ENCODE measurements around the gene ITIH3.

The ITIH3 gene

DNA sequence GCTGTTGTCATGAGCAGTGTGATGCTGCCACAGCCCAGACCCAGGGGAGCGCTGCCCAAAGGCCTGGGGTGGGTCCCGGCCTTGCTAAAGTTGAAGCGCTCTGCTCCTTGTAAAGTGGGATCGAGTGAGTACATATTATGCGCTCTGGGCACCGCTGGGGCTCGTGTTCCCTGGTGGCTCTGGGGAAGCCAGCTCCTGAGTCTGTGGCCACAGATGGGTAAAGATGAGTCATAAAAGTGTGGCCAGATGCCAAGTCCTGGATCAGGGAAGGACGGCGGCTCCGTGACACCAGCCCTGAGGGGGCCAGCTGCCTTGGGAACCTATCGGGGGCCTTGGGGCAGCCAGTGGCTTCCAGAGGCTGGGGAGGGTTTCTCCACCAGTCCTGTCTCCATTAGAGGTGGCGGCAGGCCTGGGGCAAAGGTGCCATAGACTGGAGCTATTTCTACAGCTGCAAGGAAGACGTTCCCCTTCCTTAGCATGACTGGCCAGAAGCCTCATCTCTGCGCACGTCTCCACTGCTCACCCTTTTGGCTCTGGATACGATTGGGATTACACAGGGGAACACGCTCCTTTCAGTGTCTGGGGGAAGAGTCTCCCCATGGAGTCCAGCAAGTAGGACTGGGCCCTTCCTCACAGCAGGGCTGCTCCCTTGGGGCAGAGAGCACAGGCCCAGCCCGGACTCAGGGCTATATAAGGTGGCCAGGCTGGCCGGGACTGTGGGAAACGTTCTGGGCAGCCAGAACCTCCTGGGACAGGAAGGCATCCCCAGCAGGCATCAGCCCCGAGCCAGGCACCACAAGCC lies 37.1 kb downstream of the ITIH3 start:
- DNase-seq: no peak

DNA sequence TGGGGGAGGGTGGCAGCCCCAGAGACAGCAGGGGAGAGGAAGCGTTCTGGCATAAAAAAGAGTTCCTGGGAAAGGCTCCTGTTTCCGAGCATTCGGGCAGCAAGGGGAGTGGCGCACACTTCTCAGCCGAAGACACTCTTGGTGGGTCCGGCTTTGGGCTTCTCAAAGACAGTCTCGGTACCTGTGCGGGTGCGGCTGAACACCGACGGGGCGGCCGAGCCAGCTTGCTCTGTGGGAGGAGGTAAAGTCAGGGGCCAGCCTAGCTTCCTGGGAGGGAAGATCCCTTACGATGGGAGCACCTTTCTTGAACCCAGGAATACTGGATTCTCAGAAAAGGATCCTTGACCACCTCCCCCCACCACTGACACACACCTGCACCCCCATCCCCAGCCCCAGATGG lies 38.6 kb downstream of the ITIH3 start:
- DNase-seq: no peak

DNA sequence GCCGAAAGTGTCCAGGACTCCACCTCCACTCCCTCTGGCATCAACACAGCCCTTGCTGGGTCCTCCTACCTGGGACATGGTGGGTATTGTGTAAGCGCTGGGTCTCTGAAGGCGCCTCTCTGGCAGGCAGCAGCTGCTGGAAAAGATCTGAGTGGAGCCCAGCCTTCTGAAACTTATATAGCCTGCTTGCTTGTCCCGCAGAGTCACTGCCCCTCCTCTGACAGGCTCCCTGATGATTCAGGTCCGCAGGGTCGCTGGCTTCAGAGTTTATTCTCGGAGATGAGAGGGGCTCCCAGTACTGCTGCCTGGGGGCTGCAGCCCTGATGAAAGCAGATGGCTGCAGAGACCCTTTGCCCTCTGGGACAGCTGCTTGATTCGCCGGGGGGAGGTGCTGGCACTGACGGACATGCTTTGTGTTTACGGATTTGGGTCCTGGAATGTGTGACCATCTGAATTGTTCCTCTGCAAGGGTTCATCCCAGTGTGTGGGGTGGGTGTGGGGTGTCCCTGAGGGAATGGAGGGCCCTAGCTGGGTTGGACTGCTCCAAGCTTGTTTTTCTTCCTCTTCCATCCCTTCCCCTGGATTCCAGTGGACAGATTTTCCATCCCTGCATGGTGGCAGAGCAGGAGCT lies 40.4 kb downstream of the ITIH3 start, which contains the start of gene MUSTN1:
MUSTN1 (minus strand) TSS at position 149 of the 631 bp plus-strand sequence; CDS start at position 78, 71 bp downstream.
- DNase-seq: no peak

DNA sequence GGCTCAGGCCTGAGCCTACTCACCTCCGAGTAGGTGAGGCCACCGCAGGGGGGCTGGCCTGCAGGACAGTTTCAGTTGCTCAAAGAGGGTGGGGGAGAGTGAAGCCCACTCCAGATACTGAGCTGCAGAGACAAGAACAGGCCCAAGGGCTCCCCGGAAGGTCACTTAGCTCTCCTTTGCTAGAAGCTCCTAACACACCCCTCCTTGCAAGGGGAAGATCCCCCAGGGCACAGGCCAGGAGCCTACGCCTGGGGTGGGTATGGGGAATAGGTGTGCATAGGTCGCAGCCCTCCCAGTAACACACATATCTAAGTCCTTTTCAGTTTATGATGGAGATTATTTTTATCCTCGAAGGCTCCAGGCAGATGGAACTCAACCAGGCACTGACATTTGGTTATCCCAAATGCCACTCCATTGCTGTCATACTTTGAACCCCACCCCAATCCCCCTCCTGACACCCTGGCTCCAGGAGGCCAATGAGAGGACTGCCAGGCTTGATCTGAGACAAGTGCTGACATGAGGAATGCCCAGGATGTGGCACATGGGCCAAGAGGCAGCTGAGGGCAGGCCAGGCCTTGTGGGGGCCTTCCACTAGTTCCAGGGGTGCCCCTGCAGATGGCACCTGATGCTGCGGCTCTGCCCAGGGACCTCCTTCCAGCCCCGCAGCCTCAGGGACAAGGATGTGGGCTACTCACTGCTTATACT lies 41.3 kb downstream of the ITIH3 start:
- no peak for DNase-seq

DNA sequence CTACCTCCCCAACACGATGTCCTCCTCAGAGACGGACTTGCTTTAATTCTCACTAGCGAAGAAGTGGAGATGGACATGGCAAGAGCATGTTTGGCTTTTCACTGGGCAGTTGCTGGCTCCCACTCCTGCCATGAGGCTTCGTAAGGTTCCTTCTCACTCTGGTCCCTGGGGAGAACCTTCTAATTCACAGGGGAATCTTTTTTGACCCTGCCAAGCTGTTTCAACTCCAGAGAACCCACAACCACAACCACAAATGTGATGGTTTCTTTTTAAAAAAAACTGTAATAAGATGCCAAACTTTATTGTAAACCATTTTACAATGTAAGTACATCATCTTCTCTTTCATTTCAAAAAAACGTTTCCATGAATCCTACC lies 41.9 kb downstream of the ITIH3 start:
- DNase-seq: no peak

DNA sequence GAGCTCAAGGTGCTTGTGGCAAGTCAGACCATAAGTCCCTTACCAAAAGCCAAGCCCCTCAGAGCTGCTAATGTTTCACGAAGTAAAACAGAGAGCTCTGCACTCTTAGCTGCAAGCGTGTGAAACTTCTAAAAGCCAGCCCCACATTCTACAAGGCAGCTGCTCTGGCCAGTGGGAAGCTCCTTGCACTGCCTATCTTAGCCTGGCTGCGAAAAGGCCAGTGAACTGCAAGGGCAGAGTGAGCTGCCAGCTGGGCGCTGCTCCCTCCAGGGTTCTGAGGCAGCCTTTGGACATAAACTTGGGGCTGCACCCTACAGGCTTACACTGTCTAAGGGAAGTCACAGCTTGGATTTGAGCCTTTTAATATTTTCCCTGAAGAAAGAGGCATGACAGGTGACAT lies 42.4 kb downstream of the ITIH3 start:
- no peak for DNase-seq

DNA sequence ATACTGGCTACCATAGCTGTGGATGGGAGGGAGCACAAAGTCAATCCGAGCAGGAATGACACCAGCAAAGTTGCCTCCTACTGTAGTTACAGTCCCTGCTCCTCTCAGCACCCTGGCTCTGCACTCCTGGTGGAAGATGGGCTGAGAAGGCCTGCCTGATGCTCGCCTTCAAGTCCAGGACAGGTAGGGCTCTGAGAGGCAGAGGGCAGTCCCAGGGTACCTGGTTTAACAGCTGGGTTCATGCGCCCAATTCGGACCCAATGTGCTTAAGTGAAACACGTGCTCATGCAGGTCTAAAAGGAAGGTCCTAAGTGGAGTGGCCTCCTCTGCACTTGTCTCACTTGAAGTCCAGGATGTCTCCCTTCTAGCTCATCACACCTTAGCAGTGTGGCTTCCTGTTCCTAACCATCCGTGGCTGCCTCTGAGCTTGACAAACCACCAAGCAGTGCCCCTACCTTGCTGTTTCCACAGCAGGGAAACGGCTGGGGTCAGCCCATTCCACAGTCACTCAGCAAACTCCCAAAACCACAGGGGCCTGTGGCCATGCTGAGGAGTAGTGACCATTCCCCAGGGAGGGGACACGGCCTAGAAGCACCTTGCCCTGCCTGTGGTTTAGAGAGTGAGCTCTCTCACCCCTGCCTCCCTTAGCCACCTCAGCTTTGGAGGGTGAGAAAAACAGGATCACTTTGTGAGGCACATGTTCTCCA lies 44.1 kb downstream of the ITIH3 start:
- no peak for DNase-seq

DNA sequence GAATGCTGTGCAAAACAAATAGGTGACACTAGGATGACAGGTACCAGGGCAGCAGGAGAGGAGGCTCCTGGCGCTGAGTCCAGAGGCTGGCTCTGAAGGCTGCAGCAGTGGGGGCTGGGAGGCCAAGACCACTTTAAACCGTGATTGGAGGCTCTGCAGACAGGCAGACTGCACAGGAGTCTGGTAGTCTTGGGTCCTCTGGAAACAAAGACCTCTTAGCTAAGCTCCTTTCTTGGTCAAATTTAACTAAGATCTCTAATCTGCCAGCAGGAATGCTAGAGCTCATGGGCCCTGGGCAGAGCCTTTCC lies 44.6 kb downstream of the ITIH3 start:
- no peak for DNase-seq

DNA sequence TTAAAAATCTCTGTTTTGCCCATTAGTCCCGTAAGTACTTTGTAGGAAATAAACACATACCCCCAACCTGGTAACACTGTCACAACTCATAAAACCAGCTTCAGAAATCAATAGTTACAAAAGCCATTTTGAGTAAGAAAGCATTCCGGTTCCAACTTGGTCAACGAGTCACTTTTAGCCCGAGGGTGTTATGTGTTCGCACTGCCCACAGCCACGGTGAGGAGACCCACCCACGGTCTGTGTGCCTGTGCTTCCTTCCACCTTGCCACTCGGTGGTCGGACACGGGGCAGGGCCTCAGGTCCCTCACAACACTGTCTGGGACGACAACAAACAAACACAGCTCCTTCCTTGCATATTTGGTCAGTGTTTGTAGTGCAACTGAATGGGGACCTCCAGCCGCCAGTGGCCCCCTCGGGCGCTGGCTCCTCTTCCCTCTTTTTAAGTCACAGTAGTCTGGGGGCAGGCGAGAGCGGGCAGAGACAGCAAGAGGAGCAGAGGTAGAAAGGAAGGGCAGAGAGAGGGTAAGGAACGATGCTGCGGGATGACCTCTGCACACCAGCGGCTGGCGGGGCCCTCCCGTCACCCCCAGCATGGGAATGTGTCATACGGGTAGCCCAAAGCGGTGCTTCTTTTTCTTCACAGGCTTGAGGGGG lies 45.4 kb downstream of the ITIH3 start:
- DNase-seq: no peak

DNA sequence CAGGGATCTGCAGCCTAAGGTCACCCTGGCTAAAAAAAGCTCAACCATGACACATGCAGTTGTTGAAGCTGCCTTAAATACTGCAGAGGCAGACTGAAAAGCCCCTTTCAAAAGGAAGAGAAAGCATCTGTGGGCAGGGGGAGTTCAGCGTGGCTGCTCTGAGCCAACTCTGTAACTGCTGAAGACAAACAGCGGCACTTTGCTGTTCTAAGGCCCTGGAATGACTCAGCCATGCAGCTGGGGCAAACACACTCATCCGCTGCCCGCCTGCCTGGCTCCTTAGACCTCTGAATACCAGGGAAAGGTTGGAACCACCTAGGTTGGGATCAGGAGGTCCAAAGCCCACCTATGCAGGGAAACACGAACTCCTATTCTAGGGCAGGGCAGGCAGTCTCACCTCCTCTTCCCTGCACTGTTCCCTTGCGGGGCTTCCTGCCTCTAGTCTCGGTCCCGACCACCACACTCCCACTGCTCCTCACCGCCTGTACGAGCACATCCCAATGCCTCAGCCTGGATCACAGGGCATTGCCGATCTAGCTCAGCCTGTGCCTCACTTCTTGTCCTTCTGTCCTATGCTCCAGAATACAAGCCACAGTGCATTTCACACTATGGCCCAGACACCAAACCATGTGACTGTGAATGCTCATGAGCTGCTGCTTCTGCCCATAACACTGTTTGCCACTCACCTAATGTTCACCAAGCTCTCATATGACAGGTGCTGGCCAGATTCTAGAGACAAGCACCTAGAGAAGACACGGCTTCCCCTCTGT lies 46.8 kb downstream of the ITIH3 start:
- DNase-seq: no peak

DNA sequence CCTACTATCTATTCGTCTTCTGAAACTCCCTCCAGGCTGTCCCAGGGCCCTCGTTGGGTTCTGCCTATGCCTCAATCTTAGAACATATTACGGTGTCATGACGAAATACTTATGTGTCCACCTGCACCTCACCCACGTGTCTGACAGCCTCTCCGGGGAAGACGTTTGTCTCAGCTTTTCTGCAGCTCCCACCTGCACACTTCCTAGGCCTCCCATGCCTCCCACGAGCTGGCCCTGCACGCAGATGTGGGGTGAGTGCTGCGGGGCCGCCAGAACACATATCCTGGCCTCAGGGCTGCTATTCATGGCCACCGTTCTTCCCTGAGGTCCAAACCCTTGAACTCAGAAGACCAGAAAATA lies 47.4 kb downstream of the ITIH3 start:
- no peak for DNase-seq

DNA sequence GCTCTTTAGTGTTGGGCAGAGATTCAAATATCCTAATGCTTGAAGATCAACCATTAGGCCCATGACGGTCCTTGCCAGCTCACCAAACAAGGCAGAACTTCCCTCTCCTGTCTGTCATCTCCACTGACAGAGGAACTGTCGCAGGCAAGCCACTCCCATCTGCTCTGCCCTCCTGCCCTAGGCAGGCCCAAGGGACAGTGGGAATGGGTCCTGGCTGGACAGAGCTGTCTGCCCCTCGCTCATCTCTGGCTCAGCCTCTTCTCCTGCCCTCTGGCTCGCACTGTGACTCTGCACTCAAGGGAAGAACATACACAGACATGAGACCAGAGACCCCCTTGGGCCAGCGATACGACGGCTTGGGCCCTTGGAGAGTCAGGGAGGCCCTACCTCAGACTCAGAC lies 47.8 kb downstream of the ITIH3 start:
- DNase-seq: no peak

DNA sequence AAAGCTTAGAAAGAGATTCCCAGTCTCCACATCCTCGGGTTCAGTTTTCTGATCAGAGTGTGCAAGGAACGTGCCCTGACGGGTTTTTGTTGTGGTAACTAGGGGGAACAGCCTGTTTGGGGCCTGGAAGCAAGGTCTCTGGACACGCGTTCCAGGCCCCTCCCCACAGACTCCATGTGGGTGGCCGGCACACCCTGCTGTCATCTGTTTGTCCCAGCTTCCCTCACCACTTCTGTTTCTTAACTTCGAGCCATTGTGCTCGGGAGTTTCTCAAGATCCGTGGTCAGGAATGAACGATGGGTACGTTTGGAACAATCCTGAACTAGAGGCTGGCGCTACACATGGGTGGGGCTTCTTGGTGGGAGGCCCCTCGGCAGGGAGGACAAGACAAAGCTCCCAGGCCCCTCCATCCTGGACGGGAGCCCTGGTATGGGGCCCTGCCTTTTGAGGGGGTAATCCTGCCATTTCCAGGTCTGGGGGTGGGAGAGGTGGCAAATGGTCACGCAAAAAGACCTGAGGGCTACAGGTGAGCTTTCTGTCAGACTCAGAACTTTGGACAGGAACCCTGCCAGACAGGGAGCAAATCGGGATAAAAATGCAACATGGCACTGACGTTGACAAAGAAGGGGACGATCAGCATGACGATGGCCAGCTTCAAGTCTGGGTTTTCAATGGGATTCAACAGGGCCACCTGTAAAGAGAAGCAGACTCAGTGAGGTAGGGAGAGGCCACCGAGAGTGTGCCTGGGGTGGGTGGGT lies 48.7 kb downstream of the ITIH3 start:
- DNase-seq: no peak

DNA sequence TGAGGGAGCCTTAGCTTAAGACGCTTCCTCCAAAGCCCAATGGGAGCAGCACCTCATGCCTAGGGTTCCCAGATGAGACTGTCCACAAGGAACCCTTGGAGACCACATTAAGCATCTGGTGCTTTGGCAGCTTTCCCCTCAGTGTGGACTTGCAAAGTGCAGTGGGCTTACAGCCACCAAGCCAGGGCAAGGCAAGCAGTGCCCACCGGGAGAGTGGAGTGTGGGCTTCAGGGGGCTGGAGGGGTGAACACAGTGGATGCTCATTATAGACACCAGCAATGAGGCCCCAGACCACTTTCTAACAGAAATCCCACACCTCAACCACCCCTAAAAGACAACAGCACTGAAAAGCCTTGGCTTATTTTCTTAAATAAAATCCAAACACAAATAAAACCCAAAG lies 49.3 kb downstream of the ITIH3 start:
- no peak for DNase-seq

DNA sequence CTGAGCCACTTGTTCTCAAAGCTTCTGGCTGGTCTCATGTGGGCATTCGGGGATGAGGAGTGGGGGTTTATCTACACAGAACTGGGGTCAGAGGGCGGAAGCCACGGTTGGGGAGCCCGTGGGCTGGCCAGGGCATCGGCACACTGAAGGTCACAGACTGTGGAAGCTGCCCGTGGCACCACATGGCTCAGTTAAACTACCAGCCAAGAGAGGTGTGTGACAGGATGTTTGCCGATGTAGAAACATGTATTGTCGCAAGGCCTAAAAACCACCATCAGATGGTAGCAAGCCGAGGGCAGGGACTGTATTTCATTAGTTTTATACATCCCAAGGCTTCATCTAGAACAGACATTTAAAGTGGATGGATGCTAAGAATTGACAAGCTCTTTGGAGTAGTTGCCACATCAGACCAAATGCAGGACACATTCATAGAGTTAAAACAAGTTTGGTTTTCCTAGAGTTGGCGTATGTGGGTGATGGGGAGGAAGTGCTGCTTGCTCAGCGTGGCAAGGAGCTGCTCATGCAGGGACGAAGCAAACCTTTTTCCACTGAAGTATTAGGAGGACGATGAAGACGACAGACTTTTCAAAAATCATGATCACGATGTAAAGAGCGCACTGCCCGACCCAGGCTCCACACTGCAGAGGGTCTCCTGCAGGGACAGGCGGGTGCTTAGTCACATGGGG lies 49.8 kb downstream of the ITIH3 start:
- DNase-seq: no peak

DNA sequence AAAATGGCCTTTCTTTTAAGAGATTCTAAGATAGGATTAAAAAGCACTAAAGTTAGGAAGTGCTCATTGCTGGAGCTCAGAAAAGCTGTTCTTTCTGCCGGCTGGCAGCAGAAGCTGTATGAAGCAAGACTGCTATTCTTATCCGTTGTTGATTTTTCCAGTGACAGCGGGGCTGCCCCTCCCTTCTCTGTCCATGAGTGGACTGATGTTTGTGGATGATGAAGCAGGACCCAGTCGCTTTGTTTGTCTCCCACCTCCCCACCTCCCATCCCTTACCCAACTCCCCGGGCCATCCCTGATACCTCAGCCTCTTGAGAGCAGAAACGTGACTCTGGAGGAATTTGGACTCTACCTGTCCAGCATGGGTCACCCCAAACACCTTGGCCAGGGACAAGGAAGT lies 50.6 kb downstream of the ITIH3 start:
- DNase-seq: peak; percentile 4

DNA sequence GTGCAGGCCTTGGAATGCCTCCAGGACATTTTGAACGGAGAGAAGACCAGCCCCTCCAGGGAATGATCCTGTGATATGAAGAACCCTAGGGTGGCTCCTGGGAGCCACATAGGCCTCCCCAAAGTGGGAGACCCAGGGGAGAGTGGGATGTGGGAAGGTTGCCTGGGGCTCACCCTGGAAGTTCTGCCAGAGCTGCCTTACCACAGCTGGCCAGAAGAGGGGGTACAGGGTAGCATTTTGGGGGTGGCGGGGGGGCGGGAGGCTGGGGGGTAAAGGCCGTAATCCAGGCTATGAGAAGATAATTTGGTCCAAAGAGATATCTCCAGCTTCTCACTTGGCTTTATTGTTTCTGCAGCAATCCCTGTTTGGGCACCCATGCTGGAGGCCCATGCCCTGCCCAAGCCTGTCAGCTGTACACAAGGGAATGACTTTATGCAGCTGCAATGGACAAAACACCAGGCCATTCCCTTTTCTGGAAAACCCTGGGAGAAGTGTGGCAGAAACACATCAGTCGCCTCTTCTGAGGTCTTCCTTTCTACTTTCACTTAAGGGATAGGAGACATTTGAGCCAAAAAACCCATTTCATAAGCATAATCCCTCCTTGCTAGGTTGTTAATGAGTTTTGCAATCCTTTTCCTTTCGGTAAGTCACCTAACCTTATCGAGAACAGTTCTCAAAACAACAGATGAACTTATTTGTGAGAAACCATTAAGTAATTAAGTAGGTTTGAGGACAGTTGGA lies 51.3 kb downstream of the ITIH3 start:
- DNase-seq: no peak

DNA sequence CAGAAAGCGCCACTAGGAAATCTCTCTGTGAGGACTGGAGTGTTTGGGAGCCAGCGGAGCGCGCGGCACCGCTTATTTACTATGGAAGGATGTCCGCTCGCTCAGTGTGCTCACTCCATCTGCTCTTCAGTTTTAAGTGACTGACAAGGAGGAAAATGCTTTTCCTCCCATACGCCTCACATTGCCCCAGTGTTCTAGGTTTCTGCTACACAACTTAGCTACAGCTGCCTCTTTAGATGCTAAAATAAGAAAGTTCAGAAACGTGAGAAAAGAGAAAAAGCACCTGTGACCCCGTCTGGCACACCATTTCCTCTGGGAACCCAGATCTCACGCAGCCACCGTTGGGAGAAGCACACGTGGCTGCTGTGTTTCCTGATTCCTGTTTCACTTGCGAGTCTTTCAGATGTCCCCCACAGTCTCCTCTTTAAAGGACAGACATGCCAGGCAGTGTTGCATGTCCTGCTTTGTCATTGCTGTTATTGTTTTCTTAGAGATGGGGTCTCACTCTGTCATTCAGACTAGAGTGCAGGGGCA lies 51.9 kb downstream of the ITIH3 start:
- DNase-seq: no peak

DNA sequence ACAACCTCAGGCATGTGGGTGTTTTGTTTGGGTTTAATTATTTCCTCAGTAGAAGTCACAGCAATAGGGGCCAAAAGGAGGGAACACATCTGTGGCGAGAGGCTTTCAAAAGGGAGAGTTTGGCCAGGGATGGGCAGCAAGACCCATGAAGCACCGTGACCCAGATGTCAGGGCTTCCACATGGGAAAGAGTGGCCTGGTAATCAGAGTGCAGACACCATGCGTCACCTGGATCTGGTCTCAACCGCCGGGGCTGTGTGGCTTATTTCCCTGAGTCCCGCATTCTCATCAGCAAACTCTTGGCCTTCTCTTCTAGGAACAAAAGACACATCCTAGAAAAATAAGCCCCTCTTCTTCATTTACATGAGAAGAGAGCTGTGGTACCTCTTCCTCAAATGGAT lies 52.6 kb downstream of the ITIH3 start:
- no peak for DNase-seq

DNA sequence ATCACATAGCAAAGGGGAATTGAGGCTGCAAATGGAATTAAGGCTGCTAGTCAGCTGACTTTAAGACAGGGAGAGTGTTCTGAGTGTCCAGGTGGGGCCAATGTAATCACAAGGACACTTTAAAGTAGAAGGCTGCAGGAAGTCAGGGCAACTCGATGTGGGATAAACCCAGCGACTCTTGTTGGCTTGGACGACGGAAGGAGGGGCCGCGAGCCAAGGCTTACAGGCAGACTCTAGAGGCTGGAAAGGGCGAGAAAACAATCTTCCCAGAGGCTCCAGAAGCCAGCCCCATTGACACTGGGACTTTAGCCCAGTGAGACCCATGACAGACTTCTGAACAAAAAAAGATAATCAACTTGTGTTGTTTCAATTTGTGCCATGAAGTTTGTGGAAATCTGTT lies 53.1 kb downstream of the ITIH3 start:
- no peak for DNase-seq

Measured in NCI-H146 (cell line).